HG02885 (cell line): ENCODE measurements around the gene IGIP.

ENCODE experiments used
- ATAC-seq: cut with Tn5 transposase; IDR thresholded peaks from one replicate; pipeline ENCODE4 v1.9.1; 2021; ENCODE audit warnings: mild to moderate bottlenecking; ENCODE audit not compliant: unreplicated experiment, poor library complexity

The IGIP gene

GRCh38 chr5:140159014-140159927 lies 33.5 kb downstream of the IGIP start:
- ATAC-seq: no peak

- no peak for ATAC-seq
These were observed 36.5 kb downstream of the IGIP start for GRCh38 chr5:140162275-140162674.

- no peak for ATAC-seq
These were observed 37.0 kb downstream of the IGIP start for GRCh38 chr5:140162781-140163180.

GRCh38 chr5:140165101-140165922 lies 39.6 kb downstream of the IGIP start:
- ATAC-seq: no peak

- no peak for ATAC-seq
These were observed 40.2 kb downstream of the IGIP start for GRCh38 chr5:140165923-140166270.

- ATAC-seq: no peak
These were observed 41.2 kb downstream of the IGIP start for GRCh38 chr5:140166911-140167310.

- no peak for ATAC-seq
These were observed 42.6 kb downstream of the IGIP start for GRCh38 chr5:140168371-140168770.

- ATAC-seq: no peak
These were observed 43.7 kb downstream of the IGIP start for GRCh38 chr5:140169410-140169809.

- no peak for ATAC-seq
These were observed 46.7 kb downstream of the IGIP start for GRCh38 chr5:140172483-140172882.

- ATAC-seq: no peak
These were observed 48.3 kb downstream of the IGIP start for GRCh38 chr5:140174014-140174413.

- peak; percentile 95 for ATAC-seq
These were observed 49.0 kb downstream of the IGIP start, which contains the start of gene CYSTM1 for GRCh38 chr5:140174465-140175366. TSS of gene CYSTM1 (plus strand) at chr5:140175188. CDS start at chr5:140194466, 19,278 bp downstream.

GRCh38 chr5:140175367-140176030 lies 49.8 kb downstream of the IGIP start:
- ATAC-seq: peak; percentile 46

GRCh38 chr5:140176031-140176387 lies 50.3 kb downstream of the IGIP start:
- no peak for ATAC-seq

GRCh38 chr5:140178086-140178410 lies 52.3 kb downstream of the IGIP start:
- no peak for ATAC-seq

- ATAC-seq: no peak
These were observed 52.9 kb downstream of the IGIP start for GRCh38 chr5:140178482-140179116.
